Neuronal stem cell (in vitro differentiated cells): Measurements from ENCODE around the gene RNASEH2C.

ENCODE experiments used
- DNase-seq: peaks from one replicate; pipeline ENCODE4 v3.0.0-alpha.2; 2013; ENCODE audit warnings: low spot score
- H2AFZ ChIP-seq: one replicate; pipeline ENCODE4 v1.6.1; 2013; ENCODE audit warnings: mild to moderate bottlenecking, low read length, inconsistent platforms
- H2AK5ac ChIP-seq: 2 replicates; pipeline ENCODE4 v1.6.1; 2013; ENCODE audit warnings: low read depth, mild to moderate bottlenecking, inconsistent platforms, low read length, moderate library complexity, mixed read lengths
- H2BK120ac ChIP-seq: 2 replicates; pipeline ENCODE4 v1.6.1; 2013; ENCODE audit warnings: low read depth, mild to moderate bottlenecking, inconsistent platforms, low read length, moderate library complexity, mixed read lengths
- H2BK12ac ChIP-seq: one replicate; pipeline ENCODE4 v1.6.1; 2013; ENCODE audit warnings: low read length, inconsistent platforms
- H2BK15ac ChIP-seq: 2 replicates; pipeline ENCODE4 v1.6.1; 2013; ENCODE audit warnings: mild to moderate bottlenecking, low read length, inconsistent platforms, mixed read lengths
- H2BK5ac ChIP-seq: one replicate; pipeline ENCODE4 v1.6.1; 2013; ENCODE audit warnings: inconsistent platforms, mild to moderate bottlenecking, low read length, moderate library complexity
- H3K14ac ChIP-seq: one replicate; pipeline ENCODE4 v1.6.1; 2013; ENCODE audit warnings: low read length, inconsistent platforms
- H3K18ac ChIP-seq: 2 replicates; pipeline ENCODE4 v1.6.1; 2013; ENCODE audit warnings: low read length, inconsistent platforms
- H3K23ac ChIP-seq: 2 replicates; pipeline ENCODE4 v1.6.1; 2013; ENCODE audit warnings: low read depth, mild to moderate bottlenecking, mixed read lengths, low read length, inconsistent platforms; ENCODE audit not compliant: poor library complexity
- H3K27ac ChIP-seq: replicated peaks from 3 replicates; pipeline ENCODE4 v1.5.1; 2013; ENCODE audit warnings: low read length, inconsistent platforms
- H3K27me3 ChIP-seq, 3 experiments: 2 replicates each; pipeline ENCODE4 v1.6.1; 2013; ENCODE audit warnings: low read length in 3 of 3, mild to moderate bottlenecking in 2 of 3, inconsistent platforms in 1 of 3, low read depth in 1 of 3, mixed read lengths in 1 of 3, moderate library complexity in 1 of 3; ENCODE audit not compliant: control insufficient read depth in 3 of 3, insufficient read depth in 3 of 3
- H3K36me3 ChIP-seq, 2 donors: replicated peaks in 1 of 2; 2 replicates each; pipeline ENCODE4 v1.6.1; 2013; ENCODE audit warnings: low read length in 2 of 2; ENCODE audit not compliant: control insufficient read depth in 2 of 2, insufficient read depth in 2 of 2
- H3K4ac ChIP-seq: 2 replicates; pipeline ENCODE4 v1.6.1; 2013; ENCODE audit warnings: inconsistent platforms, mild to moderate bottlenecking, low read length, moderate library complexity
- H3K4me1 ChIP-seq, 2 donors: 1 replicate in 1 of 2; 2 replicates in 1 of 2; pipeline ENCODE4 v1.6.1; 2013; ENCODE audit warnings: low read length in 2 of 2, low read depth in 1 of 2; ENCODE audit not compliant: control insufficient read depth in 2 of 2, insufficient read depth in 1 of 2
- H3K4me2 ChIP-seq: one replicate; pipeline ENCODE4 v1.6.1; 2013; ENCODE audit warnings: mild to moderate bottlenecking, low read length, inconsistent platforms; ENCODE audit not compliant: insufficient read depth, poor library complexity, severe bottlenecking
- H3K4me3 ChIP-seq, 2 donors: 2 replicates each; pipeline ENCODE4 v1.5.1; 2013; ENCODE audit warnings: low read length in 2 of 2, mild to moderate bottlenecking in 2 of 2, inconsistent platforms in 1 of 2, moderate library complexity in 1 of 2
- H3K79me1 ChIP-seq: one replicate; pipeline ENCODE4 v1.6.1; 2013; ENCODE audit warnings: low read depth, mild to moderate bottlenecking, inconsistent platforms, low read length, moderate library complexity
- H3K9ac ChIP-seq: one replicate; pipeline ENCODE4 v1.6.1; 2013; ENCODE audit warnings: mild to moderate bottlenecking, low read depth, low read length, inconsistent platforms; ENCODE audit not compliant: poor library complexity
- H3K9me3 ChIP-seq, 2 donors: replicated peaks in 1 of 2; 2 replicates each; pipeline versions ENCODE3 to v1.6.1; 2013; ENCODE audit warnings: low read length in 2 of 2, mild to moderate bottlenecking in 2 of 2, inconsistent platforms in 1 of 2, low read depth in 1 of 2, mixed read lengths in 1 of 2, moderate library complexity in 1 of 2; ENCODE audit not compliant: control insufficient read depth in 2 of 2, insufficient read depth in 1 of 2
- H4K8ac ChIP-seq: one replicate; pipeline ENCODE4 v1.6.1; 2013; ENCODE audit warnings: low read depth, mild to moderate bottlenecking, inconsistent platforms, low read length, moderate library complexity
- H4K91ac ChIP-seq: one replicate; pipeline ENCODE4 v1.6.1; 2013; ENCODE audit warnings: low read length, low read depth, mild to moderate bottlenecking, inconsistent platforms; ENCODE audit not compliant: poor library complexity
- WGBS, 2 donors: extraction: QIAGEN DNeasy Blood & Tissue Kit; methylation state at CpG; one replicate each; pipeline ENCODE4 v1.1.7; 2013; ENCODE audit warnings: missing lambda C conversion rate in 2 of 2, mixed read lengths in 1 of 2; ENCODE audit not compliant: insufficient read length in 2 of 2, insufficient replicate concordance in 1 of 2; ENCODE audit errors: extremely low coverage in 2 of 2; 5-methylcytosine and 5-hydroxymethylcytosine counted together

RNASEH2C gene

GRCh38 chr11:65701686-65702085 is 18.9 kb downstream of the RNASEH2C start:
- Histone ChIP-seq H4K8ac (no peak overlapping the region), H3K79me1 (no peaks in the 10 kb centered on the region), H3K36me3 (no peaks in the 10 kb centered on the region), H3K9me3 (peaks cover 6 to 9% of the 10 kb centered on the region in 2 donors), H2BK120ac (no peak overlapping the region), H2BK15ac (no peak overlapping the region), H3K4ac (no peak overlapping the region), H3K14ac (no peak overlapping the region), H3K18ac (no peak overlapping the region), H3K27ac (no peak overlapping the region), H2BK5ac (no peak overlapping the region), H2AK5ac (no peak overlapping the region), H4K91ac (no peak overlapping the region), H3K4me3 (no peak overlapping the region), H3K9ac (no peak overlapping the region), H3K4me1 (no peaks in the 10 kb centered on the region), H2BK12ac (no peak overlapping the region), H3K27me3 (peaks cover 0 to 16% (median 0%) of the 10 kb centered on the region in 3 experiments), H3K4me2 (no peak overlapping the region), H2AFZ (no peak overlapping the region), H3K23ac (no peak overlapping the region)
- WGBS, 2 donors: no CpG with 5 or more reads among the region's 1 CpG
- DNase-seq: no peak

GRCh38 chr11:65700399-65700798 is 20.2 kb downstream of the RNASEH2C start:
- Histone ChIP-seq H3K9me3 (peaks cover 6 to 9% of the 10 kb centered on the region in 2 donors), H4K91ac (no peak overlapping the region), H2AK5ac (no peak overlapping the region), H2BK5ac (no peak overlapping the region), H3K14ac (no peak overlapping the region), H3K27ac (no peak overlapping the region), H3K9ac (no peak overlapping the region), H3K4me3 (no peak overlapping the region), H2BK15ac (no peak overlapping the region), H3K4ac (no peak overlapping the region), H3K79me1 (no peaks in the 10 kb centered on the region), H3K18ac (no peak overlapping the region), H3K36me3 (no peaks in the 10 kb centered on the region), H3K4me2 (no peak overlapping the region), H2BK12ac (no peak overlapping the region), H3K27me3 (peaks cover 0 to 16% (median 0%) of the 10 kb centered on the region in 3 experiments), H4K8ac (no peak overlapping the region), H2BK120ac (no peak overlapping the region), H3K23ac (no peak overlapping the region), H3K4me1 (no peaks in the 10 kb centered on the region), H2AFZ (no peak overlapping the region)
- WGBS, 2 donors: no CpG with 5 or more reads among the region's 3 CpGs
- no peak for DNase-seq

GRCh38 chr11:65699306-65699705 is 21.3 kb downstream of the RNASEH2C start:
- H3K4me1 ChIP-seq: no peaks in the 10 kb centered on the region
- no peaks in the 10 kb centered on the region for H3K79me1 ChIP-seq
- H4K91ac ChIP-seq: no peak overlapping the region
- H3K9me3 ChIP-seq: peaks cover 6 to 9% of the 10 kb centered on the region in 2 donors
- H3K4me3 ChIP-seq: no peak overlapping the region
- WGBS, 2 donors: no CpG with 5 or more reads among the region's 7 CpGs
- no peak overlapping the region for H3K4me2 ChIP-seq
- H3K27me3 ChIP-seq: peaks cover 0 to 12% (median 0%) of the 10 kb centered on the region in 3 experiments
- H3K23ac ChIP-seq: no peak overlapping the region
- H2BK5ac ChIP-seq: no peak overlapping the region
- H2BK15ac ChIP-seq: no peak overlapping the region
- H3K27ac ChIP-seq: no peak overlapping the region
- no peak overlapping the region for H2AFZ ChIP-seq
- no peak overlapping the region for H3K4ac ChIP-seq
- H3K36me3 ChIP-seq: no peaks in the 10 kb centered on the region
- no peak overlapping the region for H3K9ac ChIP-seq
- DNase-seq: no peak
- H4K8ac ChIP-seq: no peak overlapping the region
- H3K14ac ChIP-seq: no peak overlapping the region
- H2AK5ac ChIP-seq: no peak overlapping the region
- H2BK120ac ChIP-seq: no peak overlapping the region
- H3K18ac ChIP-seq: no peak overlapping the region
- H2BK12ac ChIP-seq: no peak overlapping the region

GRCh38 chr11:65698205-65698604 is 22.4 kb downstream of the RNASEH2C start:
- Histone ChIP-seq H3K9ac (no peak overlapping the region), H3K27me3 (peaks cover 0 to 9% (median 0%) of the 10 kb centered on the region in 3 experiments), H2BK5ac (no peak overlapping the region), H3K23ac (no peak overlapping the region), H3K4ac (no peak overlapping the region), H2BK120ac (no peak overlapping the region), H4K8ac (no peak overlapping the region), H3K18ac (no peak overlapping the region), H3K27ac (no peak overlapping the region), H2AFZ (no peak overlapping the region), H3K4me2 (no peak overlapping the region), H2BK12ac (no peak overlapping the region), H3K79me1 (no peaks in the 10 kb centered on the region), H2BK15ac (no peak overlapping the region), H3K14ac (no peak overlapping the region), H2AK5ac (no peak overlapping the region), H4K91ac (no peak overlapping the region), H3K36me3 (no peaks in the 10 kb centered on the region), H3K4me3 (no peak overlapping the region), H3K9me3 (peaks cover 6 to 9% of the 10 kb centered on the region in 2 donors), H3K4me1 (peaks cover 4 to 6% of the 10 kb centered on the region in 2 donors)
- no CpG with 5 or more reads among the region's 8 CpGs for WGBS, 2 donors
- DNase-seq: no peak
